Esophagus squamous epithelium (tissue), 5 donors: ENCODE data around the gene PRRX1. TPM values are rescaled to one million over a fixed set of nuclear protein-coding genes. Genes with fewer than 3 reads are reported as not detected.

ENCODE experiments used
- DNase-seq: peaks from one replicate; lab custom pipeline; 2025; lab: John Stamatoyannopoulos, UW
- H3K27ac ChIP-seq, 4 donors: fragments of 200-600 bp; sonication (generic); one replicate each; pipeline ENCODE4 v1.5.1; 2016 to 2019; ENCODE audit warnings: mild to moderate bottlenecking in 1 of 4
- H3K27me3 ChIP-seq, 4 donors: fragments of 200-600 bp; sonication (generic); 1 replicate in 3 of 4; 2 replicates in 1 of 4; pipeline versions ENCODE4 v1.5.1 to v1.6.0; 2017 to 2021; ENCODE audit warnings: antibody characterized with exemption in 1 of 4
- H3K36me3 ChIP-seq, 3 donors: fragments of 200-600 bp; sonication (generic); one replicate each; pipeline ENCODE4 v1.5.1; 2016 to 2019
- H3K4me1 ChIP-seq, 3 donors: fragments of 200-600 bp; sonication (generic); one replicate each; pipeline ENCODE4 v1.5.1; 2017 to 2019
- H3K4me3 ChIP-seq, 4 donors: fragments of 200-600 bp; sonication (generic); 1 replicate in 3 of 4; 2 replicates in 1 of 4; pipeline ENCODE4 v1.5.1; 2016 to 2019; ENCODE audit warnings: mild to moderate bottlenecking in 2 of 4, moderate library complexity in 1 of 4
- H3K9me3 ChIP-seq, 3 donors: fragments of 200-600 bp; sonication (generic); one replicate each; pipeline ENCODE4 v1.5.1; 2016 to 2019
- CTCF ChIP-seq, 6 experiments: fragments of 450-650 bp in 4 of 6; fragments of 200-600 bp in 2 of 6; sonication (generic) in 2 of 6; IDR thresholded peaks; one replicate each; pipeline ENCODE4 v1.5.1; 2016 to 2019; ENCODE audit warnings: antibody characterized with exemption in 6 of 6, mild to moderate bottlenecking in 4 of 6, moderate library complexity in 4 of 6
- POLR2A ChIP-seq, 4 donors: fragments of 450-650 bp; IDR thresholded peaks; one replicate each; pipeline ENCODE4 v1.6.1; 2017; ENCODE audit warnings: antibody characterized with exemption in 4 of 4, mild to moderate bottlenecking in 4 of 4, moderate library complexity in 3 of 4
- WGBS, 2 donors: methylation state at CpG; one replicate each; pipeline ENCODE4 v1.1.5; 2018; 5-methylcytosine and 5-hydroxymethylcytosine counted together
- intact Hi-C: fragments of 100-400 bp; cut with DNase I; formaldehyde crosslinking; loops from one replicate; pipeline ENCODE4 v1.15.0; 2022
- total RNA-seq, 4 donors: library from RNA; depleted of rRNA; stranded (reverse); fragments of >200 nt; gene quantifications; one replicate each; pipeline ENCODE4 v1.1.0, GENCODE V29; 2016
- donor health status: DM: yes; HTN: yes; CAD: no.

Gene PRRX1
- total RNA-seq, 4 donors from 2014 or later: 2.2 to 20.4 (median 10.3) TPM

- Histone ChIP-seq H3K4me1 (no peaks in the 10 kb centered on the region), H3K27ac (no peak overlapping the region)
- whole genome bisulfite sequencing, 2 donors: 65 to 73% methylated on average over 2 of the region's 2 CpGs
Measured at GRCh38 chr1:170749959-170750358, 86.0 kb downstream of the PRRX1 start.

GRCh38 chr1:170755795-170756194, 91.9 kb downstream of the PRRX1 start:
- Histone ChIP-seq H3K4me3 (no peak overlapping the region), H3K9me3 (no peaks in the 10 kb centered on the region), H3K4me1 (no peaks in the 10 kb centered on the region), H3K36me3 (no peaks in the 10 kb centered on the region), H3K27ac (no peak overlapping the region), H3K27me3 (no peaks in the 10 kb centered on the region)
- WGBS, 2 donors: 61 to 67% methylated on average over 3 of the region's 3 CpGs
- TF ChIP-seq CTCF (IDR thresholded peaks at IDR 0.05) (no peak), POLR2A (IDR thresholded peaks at IDR 0.05) (no peak)
- intact Hi-C loops: no loop called here
- no peak for DNase-seq

More at GRCh38 chr1:170749959-170750358, 86.0 kb downstream of the PRRX1 start:
- no peak for TF ChIP-seq POLR2A (IDR thresholded peaks at IDR 0.05)
- TF ChIP-seq CTCF (IDR thresholded peaks at IDR 0.05): no peak
- Histone ChIP-seq H3K9me3 (no peaks in the 10 kb centered on the region), H3K27me3 (no peaks in the 10 kb centered on the region), H3K36me3 (no peaks in the 10 kb centered on the region), H3K4me3 (no peak overlapping the region)
- no peak for DNase-seq
- intact Hi-C loops: no loop called here

- Histone ChIP-seq H3K27me3 (no peaks in the 10 kb centered on the region), H3K4me3 (no peak overlapping the region), H3K9me3 (no peaks in the 10 kb centered on the region), H3K4me1 (no peaks in the 10 kb centered on the region), H3K27ac (no peak overlapping the region), H3K36me3 (no peaks in the 10 kb centered on the region)
- intact Hi-C loops: no loop called here
- TF ChIP-seq POLR2A (IDR thresholded peaks at IDR 0.05): no peak
- TF ChIP-seq CTCF (IDR thresholded peaks at IDR 0.05): no peak
- DNase-seq: no peak
- WGBS, 2 donors: 68 to 91% methylated on average over 2 of the region's 2 CpGs
Measured at GRCh38 chr1:170758992-170759391, 95.1 kb downstream of the PRRX1 start.

- intact Hi-C loops: no loop called here
Measured at GRCh38 chr1:170765279-170765678, 101.3 kb downstream of the PRRX1 start.

More at GRCh38 chr1:170765279-170765678, 101.3 kb downstream of the PRRX1 start:
- H3K27ac ChIP-seq: no peak overlapping the region
- DNase-seq: no peak
- no peaks in the 10 kb centered on the region for H3K27me3 ChIP-seq
- WGBS, 2 donors: 50 to 54% methylated on average over 1 of the region's 1 CpG
- H3K36me3 ChIP-seq: no peaks in the 10 kb centered on the region
- H3K9me3 ChIP-seq: no peaks in the 10 kb centered on the region
- H3K4me1 ChIP-seq: no peaks in the 10 kb centered on the region
- H3K4me3 ChIP-seq: no peak overlapping the region
- TF ChIP-seq POLR2A (IDR thresholded peaks at IDR 0.05): no peak
- TF ChIP-seq CTCF (IDR thresholded peaks at IDR 0.05): no peak
